Thyroid gland (tissue), 4 donors: ENCODE results near the gene CECR2.

Experiments
- POLR2A ChIP-seq, 2 donors: fragments of 450-650 bp; IDR thresholded peaks; one replicate each; pipeline ENCODE4 v1.6.1; 2017; ENCODE audit warnings: antibody characterized with exemption in 2 of 2, mild to moderate bottlenecking in 2 of 2, moderate library complexity in 1 of 2
- TF ChIP-seq, protein P1 (sequence below), 6 experiments: fragments of 200-600 bp in 3 of 6; fragments of 450-650 bp in 3 of 6; sonication (generic) in 3 of 6; IDR thresholded peaks; one replicate each; pipeline ENCODE4 v1.5.1; 2016 to 2019; ENCODE audit warnings: antibody characterized with exemption in 6 of 6, mild to moderate bottlenecking in 2 of 6, inconsistent platforms in 1 of 6, moderate library complexity in 1 of 6

DNA sequence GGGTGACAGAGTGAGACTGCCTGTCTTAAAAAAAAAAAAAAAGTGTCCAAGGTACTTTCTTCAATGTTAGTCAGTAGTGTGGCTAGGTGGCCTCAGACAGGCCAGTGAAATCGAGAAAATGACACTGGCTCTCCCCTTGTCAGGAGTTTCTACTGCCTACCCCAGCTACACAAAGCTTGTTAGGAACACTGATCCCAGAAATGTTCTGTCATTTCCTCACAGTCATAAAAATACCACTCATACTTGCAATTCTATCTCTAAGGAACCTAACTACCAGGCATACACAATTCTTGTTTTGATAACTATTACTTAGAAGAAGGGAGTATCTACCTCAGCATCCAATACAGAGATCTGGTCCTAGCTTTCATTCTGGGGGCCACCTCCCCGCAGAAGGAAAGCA is 228.0 kb downstream of the CECR2 start:
- TF ChIP-seq, protein P1, sequence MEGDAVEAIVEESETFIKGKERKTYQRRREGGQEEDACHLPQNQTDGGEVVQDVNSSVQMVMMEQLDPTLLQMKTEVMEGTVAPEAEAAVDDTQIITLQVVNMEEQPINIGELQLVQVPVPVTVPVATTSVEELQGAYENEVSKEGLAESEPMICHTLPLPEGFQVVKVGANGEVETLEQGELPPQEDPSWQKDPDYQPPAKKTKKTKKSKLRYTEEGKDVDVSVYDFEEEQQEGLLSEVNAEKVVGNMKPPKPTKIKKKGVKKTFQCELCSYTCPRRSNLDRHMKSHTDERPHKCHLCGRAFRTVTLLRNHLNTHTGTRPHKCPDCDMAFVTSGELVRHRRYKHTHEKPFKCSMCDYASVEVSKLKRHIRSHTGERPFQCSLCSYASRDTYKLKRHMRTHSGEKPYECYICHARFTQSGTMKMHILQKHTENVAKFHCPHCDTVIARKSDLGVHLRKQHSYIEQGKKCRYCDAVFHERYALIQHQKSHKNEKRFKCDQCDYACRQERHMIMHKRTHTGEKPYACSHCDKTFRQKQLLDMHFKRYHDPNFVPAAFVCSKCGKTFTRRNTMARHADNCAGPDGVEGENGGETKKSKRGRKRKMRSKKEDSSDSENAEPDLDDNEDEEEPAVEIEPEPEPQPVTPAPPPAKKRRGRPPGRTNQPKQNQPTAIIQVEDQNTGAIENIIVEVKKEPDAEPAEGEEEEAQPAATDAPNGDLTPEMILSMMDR (IDR thresholded peaks at IDR 0.05): no peak
- TF ChIP-seq POLR2A (IDR thresholded peaks at IDR 0.05): no peak
